ENCODE results near the gene SMC1B. TPM values are rescaled to one million over a fixed set of nuclear protein-coding genes. Genes with fewer than 3 reads are reported as not detected.
"Not testable (repeated sequence)": the region's sequence is repeated elsewhere in the genome, so short reads cannot be mapped to it uniquely, and the experiment has no call there.

The SMC1B gene
- total RNA-seq, 1 donor from 2014 or later: not detected

DNA sequence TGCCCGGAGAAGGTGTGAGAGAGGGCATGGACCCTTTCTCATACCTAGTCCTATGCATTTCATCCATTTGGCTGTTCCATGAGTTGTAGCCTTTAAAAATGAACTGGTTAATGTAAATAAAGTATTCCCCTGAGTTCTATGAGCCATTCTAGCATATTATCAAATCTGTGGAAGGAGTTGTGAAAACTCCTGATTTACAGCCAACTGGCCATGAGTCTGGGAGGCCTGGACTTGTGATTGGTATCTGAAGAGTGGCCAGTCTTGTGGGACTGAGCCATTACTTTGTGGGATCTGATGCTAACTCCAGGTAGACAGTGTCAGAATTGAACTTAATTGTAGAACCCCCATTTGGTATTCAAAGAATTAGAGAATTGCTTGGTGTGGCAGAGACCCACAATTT, 55.3 kb downstream of the SMC1B start:
- H3K36me3 ChIP-seq (ENCODE audit: control insufficient read depth, insufficient read depth, low read length): no peaks in the 10 kb centered on the region
- no peak for DNase-seq (ENCODE audit: low read depth)
- H3K4me3 ChIP-seq (ENCODE audit: low read depth, low read length): no peak overlapping the region
- FAIRE-seq: no peak
- TF ChIP-seq, protein P1, sequence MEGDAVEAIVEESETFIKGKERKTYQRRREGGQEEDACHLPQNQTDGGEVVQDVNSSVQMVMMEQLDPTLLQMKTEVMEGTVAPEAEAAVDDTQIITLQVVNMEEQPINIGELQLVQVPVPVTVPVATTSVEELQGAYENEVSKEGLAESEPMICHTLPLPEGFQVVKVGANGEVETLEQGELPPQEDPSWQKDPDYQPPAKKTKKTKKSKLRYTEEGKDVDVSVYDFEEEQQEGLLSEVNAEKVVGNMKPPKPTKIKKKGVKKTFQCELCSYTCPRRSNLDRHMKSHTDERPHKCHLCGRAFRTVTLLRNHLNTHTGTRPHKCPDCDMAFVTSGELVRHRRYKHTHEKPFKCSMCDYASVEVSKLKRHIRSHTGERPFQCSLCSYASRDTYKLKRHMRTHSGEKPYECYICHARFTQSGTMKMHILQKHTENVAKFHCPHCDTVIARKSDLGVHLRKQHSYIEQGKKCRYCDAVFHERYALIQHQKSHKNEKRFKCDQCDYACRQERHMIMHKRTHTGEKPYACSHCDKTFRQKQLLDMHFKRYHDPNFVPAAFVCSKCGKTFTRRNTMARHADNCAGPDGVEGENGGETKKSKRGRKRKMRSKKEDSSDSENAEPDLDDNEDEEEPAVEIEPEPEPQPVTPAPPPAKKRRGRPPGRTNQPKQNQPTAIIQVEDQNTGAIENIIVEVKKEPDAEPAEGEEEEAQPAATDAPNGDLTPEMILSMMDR (IDR thresholded peaks at IDR 0.05; ENCODE audit: insufficient read depth, low read length, severe bottlenecking): no peak
- peaks cover 2% of the 10 kb centered on the region for H3K27me3 ChIP-seq (ENCODE audit: control insufficient read depth, insufficient read depth, low read length)

DNA sequence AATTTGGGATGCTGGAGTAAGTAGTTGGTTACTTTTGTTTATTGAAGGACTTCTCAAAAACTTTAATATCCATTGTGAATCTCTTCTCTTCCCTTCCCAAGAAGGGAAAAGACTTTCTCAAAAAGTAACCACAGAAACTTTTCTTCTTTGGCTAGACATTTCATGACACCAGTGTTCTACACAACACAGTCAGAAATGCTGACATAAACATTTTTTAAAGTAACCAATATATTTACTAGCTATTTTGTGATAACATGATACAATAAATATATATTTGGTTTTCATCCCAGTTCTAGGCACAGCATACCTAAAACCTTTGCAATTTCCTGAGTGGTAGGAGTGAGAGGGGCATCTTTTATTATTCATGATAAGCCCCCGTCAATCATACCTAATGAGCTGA, 55.9 kb downstream of the SMC1B start:
- Histone ChIP-seq H3K36me3 (ENCODE audit: control insufficient read depth, insufficient read depth, low read length) (no peaks in the 10 kb centered on the region), H3K27me3 (ENCODE audit: control insufficient read depth, insufficient read depth, low read length) (peaks cover 2% of the 10 kb centered on the region), H3K4me3 (ENCODE audit: low read depth, low read length) (no peak overlapping the region)
- FAIRE-seq: no peak
- TF ChIP-seq, protein P1 (IDR thresholded peaks at IDR 0.05; ENCODE audit: insufficient read depth, low read length, severe bottlenecking): no peak
- DNase-seq (ENCODE audit: low read depth): no peak

DNA sequence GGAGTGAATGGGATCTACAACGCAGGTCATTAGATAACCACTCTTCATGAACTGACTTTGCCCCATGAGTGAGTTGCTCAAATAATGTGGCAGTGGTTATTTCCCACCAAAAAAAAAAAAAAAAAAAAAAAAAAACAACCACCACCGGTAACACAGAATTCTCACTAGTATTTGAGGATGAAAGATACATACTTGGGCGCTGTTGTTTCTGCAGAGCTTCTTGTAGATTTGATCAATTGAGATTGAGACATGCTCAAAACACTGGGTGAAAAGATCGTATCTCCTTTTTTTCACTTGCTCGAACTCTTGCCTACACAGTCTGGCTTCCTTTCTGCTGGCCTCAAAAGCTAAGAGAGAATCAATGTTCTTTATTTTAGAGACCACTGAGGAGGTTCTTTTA, 59.6 kb downstream of the SMC1B start:
- Histone ChIP-seq H3K36me3 (ENCODE audit: control insufficient read depth, insufficient read depth, low read length) (no peaks in the 10 kb centered on the region), H3K4me3 (ENCODE audit: low read depth, low read length) (no peak overlapping the region), H3K27me3 (ENCODE audit: control insufficient read depth, insufficient read depth, low read length) (peaks cover 2% of the 10 kb centered on the region)
- TF ChIP-seq, protein P1 (IDR thresholded peaks at IDR 0.05; ENCODE audit: insufficient read depth, low read length, severe bottlenecking): no peak
- FAIRE-seq (no peak), DNase-seq (ENCODE audit: low read depth) (no peak)

DNA sequence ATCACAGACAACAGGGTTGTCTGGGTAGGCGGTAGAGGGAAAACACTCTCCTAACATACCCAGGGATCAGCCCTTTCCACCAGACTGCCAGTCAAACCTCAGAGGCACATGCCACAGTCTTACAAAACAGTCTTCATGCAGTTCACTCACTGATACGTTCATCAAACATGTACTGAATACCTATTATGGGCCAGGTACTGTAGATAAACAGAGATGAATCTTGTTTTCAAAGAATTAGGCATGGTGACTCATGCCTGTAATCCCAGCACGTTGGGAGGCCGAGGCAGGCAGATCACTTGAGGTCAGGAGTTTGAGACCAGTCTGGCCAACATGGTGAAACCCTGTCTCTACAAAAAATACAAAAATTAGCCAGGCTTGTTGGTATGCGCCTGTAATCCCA, 60.6 kb downstream of the SMC1B start:
- DNase-seq (ENCODE audit: low read depth): peak; percentile 83
- not testable (repeated sequence) for FAIRE-seq; H3K4me3 ChIP-seq (ENCODE audit: low read depth, low read length); H3K27me3 ChIP-seq (ENCODE audit: control insufficient read depth, insufficient read depth, low read length); H3K36me3 ChIP-seq (ENCODE audit: control insufficient read depth, insufficient read depth, low read length)

DNA sequence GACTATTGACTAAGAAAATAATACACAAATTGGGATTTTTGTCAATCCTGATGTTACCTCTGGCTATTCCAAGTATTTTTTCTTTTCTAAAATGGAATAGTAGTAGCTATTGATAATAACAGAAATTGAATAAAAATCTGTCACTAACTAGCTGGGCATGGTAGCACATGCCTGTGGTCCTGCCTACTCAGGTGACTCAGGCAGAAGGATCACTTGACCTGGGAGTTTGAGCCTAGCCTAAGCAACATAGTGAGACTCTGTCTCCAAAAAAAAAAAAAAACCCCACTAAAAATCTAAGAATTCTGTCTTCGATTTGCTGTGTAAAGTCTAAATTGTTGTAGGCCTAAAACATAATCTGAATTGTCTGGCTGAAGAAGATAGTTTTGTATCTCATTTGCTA, 61.4 kb downstream of the SMC1B start:
- FAIRE-seq: no peak
- DNase-seq (ENCODE audit: low read depth): peak; percentile 71
- Histone ChIP-seq H3K27me3 (ENCODE audit: control insufficient read depth, insufficient read depth, low read length) (no peaks in the 10 kb centered on the region), H3K4me3 (ENCODE audit: low read depth, low read length) (no peak overlapping the region), H3K36me3 (ENCODE audit: control insufficient read depth, insufficient read depth, low read length) (no peaks in the 10 kb centered on the region)
- TF ChIP-seq, protein P1 (IDR thresholded peaks at IDR 0.05; ENCODE audit: insufficient read depth, low read length, severe bottlenecking): no peak

DNA sequence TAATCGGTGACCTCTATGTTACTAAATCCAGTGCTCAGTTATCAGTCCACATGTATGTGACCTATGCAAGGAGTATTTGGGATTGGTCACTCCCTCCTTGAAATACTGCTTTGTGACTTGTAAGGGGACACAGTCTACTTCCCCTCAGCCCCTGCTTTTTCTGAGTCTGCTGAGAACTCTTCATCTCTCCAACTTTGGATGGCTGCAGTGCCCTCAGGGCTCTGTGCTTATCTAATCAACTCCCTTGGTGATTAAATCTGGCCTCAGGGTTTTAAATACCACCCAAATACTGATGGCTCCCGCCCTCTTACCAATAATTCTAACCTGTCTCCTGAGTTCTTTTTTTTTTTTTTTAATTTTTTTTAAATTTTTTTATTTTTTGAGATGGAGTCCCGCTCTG, 63.5 kb downstream of the SMC1B start:
- TF ChIP-seq, protein P1 (IDR thresholded peaks at IDR 0.05; ENCODE audit: insufficient read depth, low read length, severe bottlenecking): no peak
- no peak for FAIRE-seq
- H3K27me3 ChIP-seq (ENCODE audit: control insufficient read depth, insufficient read depth, low read length): no peaks in the 10 kb centered on the region
- no peak overlapping the region for H3K4me3 ChIP-seq (ENCODE audit: low read depth, low read length)
- no peaks in the 10 kb centered on the region for H3K36me3 ChIP-seq (ENCODE audit: control insufficient read depth, insufficient read depth, low read length)
- DNase-seq (ENCODE audit: low read depth): no peak

All from bronchial epithelial cell (primary cell).